Activated T-cell treated with anti-CD3 and anti-CD28 coated beads, Interleukin-2, amount 50 U/mL, for 24 hours (primary cell): ENCODE measurements around the gene ATP2B2.

Experiments used
- DNase-seq: peaks from one replicate; pipeline ENCODE4 v3.0.0-alpha.2; 2020
- H3K27ac Mint-ChIP-seq: 2 replicates; pipeline ENCODE4 v1.8.0; 2020; ENCODE audit warnings: mild to moderate bottlenecking, mixed read lengths
- H3K27me3 Mint-ChIP-seq: 2 replicates; pipeline ENCODE4 v1.8.0; 2020; ENCODE audit warnings: mixed read lengths
- H3K36me3 Mint-ChIP-seq: 2 replicates; pipeline ENCODE4 v1.8.0; 2020; ENCODE audit warnings: low read depth, mixed read lengths
- H3K4me1 Mint-ChIP-seq: 2 replicates; pipeline ENCODE4 v1.8.0; 2020; ENCODE audit warnings: low read depth, mixed read lengths
- H3K4me3 Mint-ChIP-seq: 2 replicates; pipeline ENCODE4 v1.8.0; 2020; ENCODE audit warnings: mild to moderate bottlenecking, moderate library complexity, mixed read lengths
- H3K9me3 Mint-ChIP-seq: 2 replicates; pipeline ENCODE4 v1.8.0; 2020; ENCODE audit warnings: mixed read lengths

ATP2B2 gene

GRCh38 chr3:10482631-10483363 lies 22.6 kb downstream of the ATP2B2 start:
- Mint-ChIP-seq H3K4me3 (no peak overlapping the region), H3K9me3 (peaks cover 4% of the 10 kb centered on the region), H3K4me1 (no peaks in the 10 kb centered on the region), H3K36me3 (no peaks in the 10 kb centered on the region), H3K27me3 (no peaks in the 10 kb centered on the region), H3K27ac (no peak overlapping the region)
- DNase-seq, result no peak

- Mint-ChIP-seq H3K4me3 (no peak overlapping the region), H3K36me3 (no peaks in the 10 kb centered on the region), H3K27ac (no peak overlapping the region), H3K4me1 (no peaks in the 10 kb centered on the region), H3K27me3 (no peaks in the 10 kb centered on the region), H3K9me3 (peaks cover 4% of the 10 kb centered on the region)
- DNase-seq, result no peak
These were observed 24.5 kb downstream of the ATP2B2 start for GRCh38 chr3:10480871-10481378.

DNA sequence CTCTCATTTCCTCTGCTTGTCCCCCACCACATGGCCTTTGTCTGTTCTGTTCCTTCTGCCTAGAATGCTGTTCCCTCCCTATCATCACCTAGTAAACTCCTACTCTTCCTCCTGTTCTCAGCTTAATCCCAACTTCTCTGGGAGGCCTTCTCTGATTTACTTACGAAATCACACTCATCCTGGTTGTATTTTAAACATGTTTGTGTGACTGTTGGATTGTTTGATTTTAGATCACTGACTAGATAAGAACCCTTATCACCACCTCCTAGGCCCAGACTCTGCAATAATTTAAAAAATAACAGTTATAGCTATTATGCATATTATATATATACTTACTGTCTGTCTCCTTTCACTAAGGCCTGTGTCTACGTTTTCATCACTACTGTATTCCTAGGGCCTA lies 26.1 kb downstream of the ATP2B2 start:
- Mint-ChIP-seq H3K4me3 (no peak overlapping the region), H3K4me1 (no peaks in the 10 kb centered on the region), H3K36me3 (no peaks in the 10 kb centered on the region), H3K9me3 (peaks cover 4% of the 10 kb centered on the region), H3K27ac (no peak overlapping the region), H3K27me3 (no peaks in the 10 kb centered on the region)
- no peak for DNase-seq

- no peak overlapping the region for H3K4me3 Mint-ChIP-seq
- DNase-seq, result no peak
These were observed 29.4 kb downstream of the ATP2B2 start for GRCh38 chr3:10475983-10476382.

DNA sequence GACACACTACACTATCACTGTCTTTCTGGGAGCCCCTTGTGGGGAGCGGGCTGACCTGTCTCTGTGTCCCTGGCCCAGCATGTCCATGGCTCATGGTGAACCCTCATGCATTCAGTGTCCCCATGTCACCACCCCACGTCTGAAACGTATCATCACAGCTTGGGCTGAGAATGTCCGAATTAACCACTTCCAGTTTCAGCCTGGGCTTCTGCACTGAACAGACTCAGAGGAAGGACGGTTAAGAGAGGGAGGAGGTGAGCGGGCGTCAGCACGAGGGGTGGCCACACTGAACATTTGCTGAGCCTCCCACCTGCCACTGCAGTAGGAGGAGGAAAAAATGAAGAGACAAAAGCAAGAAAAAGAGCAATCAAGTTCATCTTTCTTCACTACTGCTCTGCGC lies 30.5 kb downstream of the ATP2B2 start:
- Mint-ChIP-seq H3K27ac (no peak overlapping the region), H3K4me3 (no peak overlapping the region), H3K27me3 (peaks cover 17% of the 10 kb centered on the region)

More at GRCh38 chr3:10475983-10476382, 29.4 kb downstream of the ATP2B2 start:
- H3K9me3 Mint-ChIP-seq, result peaks cover 4% of the 10 kb centered on the region
- H3K27me3 Mint-ChIP-seq, result peaks cover 9% of the 10 kb centered on the region
- H3K27ac Mint-ChIP-seq, result no peak overlapping the region
- H3K4me1 Mint-ChIP-seq, result peaks cover 5% of the 10 kb centered on the region
- H3K36me3 Mint-ChIP-seq, result no peaks in the 10 kb centered on the region

GRCh38 chr3:10474275-10474646 lies 31.1 kb downstream of the ATP2B2 start:
- Mint-ChIP-seq H3K4me1 (peaks cover 6% of the 10 kb centered on the region), H3K4me3 (no peak overlapping the region), H3K36me3 (no peaks in the 10 kb centered on the region), H3K27me3 (peaks cover 17% of the 10 kb centered on the region), H3K9me3 (peaks cover 4% of the 10 kb centered on the region), H3K27ac (no peak overlapping the region)
- no peak for DNase-seq

More for the DNA sequence above, 30.5 kb downstream of the ATP2B2 start:
- peaks cover 4% of the 10 kb centered on the region for H3K9me3 Mint-ChIP-seq
- no peak for DNase-seq
- no peaks in the 10 kb centered on the region for H3K36me3 Mint-ChIP-seq
- H3K4me1 Mint-ChIP-seq, result peaks cover 6% of the 10 kb centered on the region

- no peaks in the 10 kb centered on the region for H3K36me3 Mint-ChIP-seq
- DNase-seq, result no peak
- no peak overlapping the region for H3K4me3 Mint-ChIP-seq
- peaks cover 6% of the 10 kb centered on the region for H3K4me1 Mint-ChIP-seq
- H3K27me3 Mint-ChIP-seq, result peaks cover 18% of the 10 kb centered on the region
- no peak overlapping the region for H3K27ac Mint-ChIP-seq
- H3K9me3 Mint-ChIP-seq, result peaks cover 4% of the 10 kb centered on the region
These were observed 31.7 kb downstream of the ATP2B2 start for GRCh38 chr3:10473581-10474274.

GRCh38 chr3:10472877-10473440 lies 32.4 kb downstream of the ATP2B2 start:
- H3K27me3 Mint-ChIP-seq, result peaks cover 22% of the 10 kb centered on the region
- H3K4me1 Mint-ChIP-seq, result peaks cover 6% of the 10 kb centered on the region
- H3K4me3 Mint-ChIP-seq, result no peak overlapping the region
- no peaks in the 10 kb centered on the region for H3K9me3 Mint-ChIP-seq
- no peaks in the 10 kb centered on the region for H3K36me3 Mint-ChIP-seq
- no peak for DNase-seq
- no peak overlapping the region for H3K27ac Mint-ChIP-seq

- no peak overlapping the region for H3K27ac Mint-ChIP-seq
- H3K9me3 Mint-ChIP-seq, result no peaks in the 10 kb centered on the region
- H3K4me3 Mint-ChIP-seq, result no peak overlapping the region
- DNase-seq, result no peak
- H3K36me3 Mint-ChIP-seq, result no peaks in the 10 kb centered on the region
- H3K27me3 Mint-ChIP-seq, result peaks cover 22% of the 10 kb centered on the region
- peaks cover 6% of the 10 kb centered on the region for H3K4me1 Mint-ChIP-seq
These were observed 34.2 kb downstream of the ATP2B2 start for GRCh38 chr3:10471054-10471688.

DNA sequence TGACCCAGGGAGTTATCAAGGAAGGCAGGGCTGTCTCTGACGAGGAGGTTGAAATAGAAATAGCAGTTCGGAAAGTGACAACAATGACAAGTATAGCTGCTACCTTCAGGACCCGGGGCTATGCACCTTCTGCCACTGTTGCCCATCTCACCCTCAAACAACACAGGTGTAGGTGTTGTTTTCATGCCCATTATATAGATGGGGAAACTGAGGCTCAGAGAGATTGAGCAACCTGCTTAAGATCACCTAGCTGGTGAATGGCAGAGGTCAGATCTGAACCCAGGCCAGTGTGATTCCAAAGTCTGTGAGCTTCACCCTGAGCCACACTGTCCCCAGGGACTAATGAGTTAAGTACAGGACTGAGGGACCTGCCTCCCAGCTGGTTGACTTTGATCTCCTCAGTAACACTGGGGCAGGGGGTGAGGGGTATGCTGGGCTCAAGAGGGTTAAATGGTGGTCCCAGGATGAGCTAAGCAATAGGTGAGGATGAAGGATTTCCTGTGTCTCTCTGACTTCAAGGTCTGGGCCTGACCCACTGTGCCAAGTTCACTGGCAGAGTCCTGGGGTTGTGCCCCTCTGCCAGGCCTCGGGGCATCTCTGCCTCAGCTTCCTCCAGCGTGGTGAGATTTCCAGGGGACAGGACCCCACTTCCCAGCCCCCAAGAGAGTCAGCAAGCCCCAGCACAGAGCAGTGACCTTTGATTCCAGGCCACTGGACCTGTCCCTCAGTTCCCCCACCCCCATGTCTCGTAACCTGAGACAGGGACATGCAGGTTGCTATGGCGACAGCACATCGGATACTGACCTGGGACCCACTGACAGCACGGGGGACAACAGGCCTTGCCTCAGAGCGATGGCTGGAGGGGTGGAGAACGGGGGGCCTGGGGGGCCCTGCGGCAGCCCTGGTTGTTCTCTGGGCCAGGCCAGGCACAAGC lies 35.0 kb downstream of the ATP2B2 start:
- Mint-ChIP-seq H3K27ac (no peak overlapping the region), H3K27me3 (peaks cover 22% of the 10 kb centered on the region), H3K9me3 (no peaks in the 10 kb centered on the region), H3K4me3 (no peak overlapping the region), H3K4me1 (peaks cover 6% of the 10 kb centered on the region), H3K36me3 (no peaks in the 10 kb centered on the region)
- DNase-seq, result no peak

DNA sequence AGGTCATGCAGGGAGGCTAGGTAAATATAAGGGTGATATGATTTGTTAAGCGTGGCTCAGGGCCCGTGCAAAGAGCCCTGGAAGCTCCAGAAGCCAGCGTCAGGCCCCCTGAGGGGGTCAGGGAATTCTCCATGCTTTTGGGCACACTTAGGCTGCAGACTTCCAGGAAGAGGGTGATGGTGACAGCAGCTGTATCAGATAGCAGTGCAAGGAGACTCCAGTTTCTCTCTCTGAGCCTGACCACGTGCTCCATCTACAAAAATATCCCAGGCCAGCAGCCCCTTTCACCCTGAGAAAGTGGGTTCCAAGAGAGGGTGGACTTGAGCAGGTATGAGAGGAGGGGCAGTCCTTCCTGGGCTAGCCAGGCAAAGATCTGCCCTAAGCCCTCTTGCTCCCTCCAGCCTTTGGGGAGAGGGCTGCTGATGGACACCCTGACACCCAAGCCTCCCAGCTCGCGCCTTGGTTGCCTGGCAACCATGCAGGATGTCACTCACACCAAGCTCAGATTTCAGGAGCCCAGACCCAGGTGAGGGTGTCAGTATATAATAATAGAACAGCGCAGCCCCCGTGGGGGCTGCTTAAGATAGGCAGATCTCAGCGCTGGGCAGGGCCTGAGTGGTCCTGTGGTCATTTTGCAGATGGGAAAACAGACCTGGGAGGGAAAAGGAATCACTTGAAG lies 35.8 kb downstream of the ATP2B2 start:
- peaks cover 22% of the 10 kb centered on the region for H3K27me3 Mint-ChIP-seq
- H3K4me1 Mint-ChIP-seq, result peaks cover 6% of the 10 kb centered on the region
- no peak for DNase-seq
- no peak overlapping the region for H3K4me3 Mint-ChIP-seq
- H3K9me3 Mint-ChIP-seq, result no peaks in the 10 kb centered on the region
- H3K36me3 Mint-ChIP-seq, result no peaks in the 10 kb centered on the region
- H3K27ac Mint-ChIP-seq, result no peak overlapping the region

DNA sequence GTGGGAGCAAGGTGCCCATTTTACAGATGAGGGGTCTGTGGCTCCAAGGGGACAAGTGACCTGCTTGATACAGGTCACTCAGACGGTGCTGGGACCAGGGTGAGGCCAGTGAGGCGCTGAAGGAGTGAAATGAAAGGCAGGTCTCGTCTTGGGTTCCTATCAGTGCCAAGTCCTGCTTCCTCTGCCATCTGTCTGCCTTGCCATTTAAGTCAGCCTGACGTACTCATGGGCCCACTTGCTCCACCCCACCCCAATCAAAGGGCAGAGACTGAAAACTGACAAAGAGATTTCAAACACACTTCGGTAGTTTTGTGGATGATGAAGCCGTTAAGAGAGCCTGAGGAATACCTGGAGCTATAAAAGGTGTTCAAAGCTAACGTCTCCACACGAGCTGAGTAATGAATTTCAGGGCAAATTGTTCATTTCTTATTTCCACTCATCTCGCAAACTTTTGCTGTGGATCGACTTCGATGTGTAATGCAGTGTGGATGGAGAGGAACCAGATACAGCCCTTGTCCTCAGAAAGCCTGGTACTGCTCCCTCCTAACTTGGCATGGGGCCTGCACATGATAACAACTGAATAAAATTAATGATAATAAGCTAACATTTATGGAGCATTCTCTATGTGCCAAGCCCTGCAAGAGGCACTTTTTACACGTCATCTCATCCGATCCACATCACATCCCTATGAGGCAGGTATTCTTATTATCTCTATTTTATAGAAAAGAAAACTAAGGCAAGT lies 36.6 kb downstream of the ATP2B2 start:
- DNase-seq, result no peak
- peaks cover 6% of the 10 kb centered on the region for H3K4me1 Mint-ChIP-seq
- H3K4me3 Mint-ChIP-seq, result no peak overlapping the region
- no peak overlapping the region for H3K27ac Mint-ChIP-seq
- no peaks in the 10 kb centered on the region for H3K36me3 Mint-ChIP-seq
- peaks cover 22% of the 10 kb centered on the region for H3K27me3 Mint-ChIP-seq
- no peaks in the 10 kb centered on the region for H3K9me3 Mint-ChIP-seq
